ENCODE measurements around the gene MAML3.

MAML3 gene

DNA sequence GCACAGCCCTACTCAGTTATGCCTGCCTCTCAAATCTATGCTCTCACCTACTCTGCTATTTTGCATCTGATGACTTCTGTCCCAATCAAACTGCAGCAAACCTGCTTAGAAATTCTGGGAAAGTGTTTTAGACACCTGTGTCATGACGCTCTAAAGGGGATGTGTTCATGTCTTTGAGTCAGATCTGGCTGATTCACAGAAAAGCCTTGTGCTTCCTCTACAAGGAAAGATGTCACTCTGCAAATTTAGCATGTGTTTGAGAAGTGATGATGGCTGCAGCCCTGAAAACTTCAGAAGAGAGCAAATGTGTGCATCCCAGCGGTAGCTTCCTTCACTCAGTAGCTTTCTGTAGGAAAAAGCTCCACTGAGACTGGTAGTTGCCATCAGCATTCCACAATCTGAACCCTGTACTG lies 253.0 kb downstream of the MAML3 start:
- no peak for DNase-seq (ENCODE audit: low spot score)

DNA sequence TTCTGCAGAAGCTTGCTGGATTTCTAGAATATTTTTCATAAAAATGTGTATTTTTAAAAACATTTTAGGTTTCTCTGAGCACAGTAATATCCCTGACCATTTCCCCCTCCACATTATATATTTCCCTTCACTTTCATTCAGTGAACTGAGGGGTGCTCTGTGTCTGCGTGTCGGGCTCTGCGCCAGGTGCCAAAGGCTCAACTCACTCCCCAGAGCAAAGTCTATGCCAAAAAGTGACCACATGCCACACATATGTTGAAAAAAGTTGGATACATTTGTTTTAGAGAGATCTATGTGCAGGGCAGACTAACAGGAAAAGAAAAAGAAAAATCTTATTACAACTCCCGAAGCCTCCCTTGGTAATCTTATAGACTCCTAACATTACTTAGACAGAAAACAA lies 254.6 kb downstream of the MAML3 start:
- DNase-seq (ENCODE audit: low spot score) = no peak

DNA sequence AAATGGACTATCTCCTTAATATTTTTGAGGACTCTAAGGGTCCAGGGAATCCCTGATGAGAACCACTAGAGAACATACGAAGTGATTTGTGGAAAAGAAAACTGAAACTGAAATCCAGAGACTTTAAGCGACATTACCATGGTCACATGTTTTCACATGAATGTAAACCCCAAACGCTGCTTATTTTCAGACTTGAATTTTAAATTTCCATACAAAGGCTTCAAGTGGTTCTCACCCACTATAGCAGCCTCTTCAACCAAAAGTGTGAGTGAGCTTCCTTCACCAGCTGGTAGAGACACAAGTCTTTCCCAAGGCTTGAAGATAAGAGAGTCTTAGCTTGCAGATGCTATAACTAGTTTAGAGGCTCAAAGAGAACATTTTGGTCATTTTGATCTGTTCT lies 255.7 kb downstream of the MAML3 start:
- no peak for DNase-seq (ENCODE audit: low spot score)

DNA sequence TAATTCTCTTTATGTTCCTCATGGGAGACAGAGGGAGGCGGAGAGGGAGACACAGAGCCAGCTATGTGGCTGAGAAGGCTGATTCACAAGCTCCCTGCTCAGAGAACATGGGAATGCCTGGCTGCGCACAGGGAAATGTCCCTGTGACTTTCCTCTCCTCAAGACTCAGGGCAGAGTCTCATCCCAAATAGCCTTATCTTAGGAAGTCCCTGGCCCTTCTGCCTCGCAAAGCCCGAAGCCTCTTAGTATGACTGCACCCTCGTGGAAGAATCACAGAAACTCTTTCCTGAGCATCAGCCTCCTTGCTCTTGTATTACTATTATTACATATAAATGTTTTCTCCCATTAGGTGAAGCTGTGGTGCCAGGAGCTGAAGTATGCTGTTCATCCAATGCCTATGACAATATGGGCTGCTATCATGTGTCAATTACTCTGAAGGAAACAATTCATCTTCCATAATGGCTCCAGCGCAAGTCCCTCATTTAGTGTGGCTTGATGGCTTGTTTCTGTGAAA lies 257.8 kb downstream of the MAML3 start:
- no peak for DNase-seq (ENCODE audit: low spot score)

DNA sequence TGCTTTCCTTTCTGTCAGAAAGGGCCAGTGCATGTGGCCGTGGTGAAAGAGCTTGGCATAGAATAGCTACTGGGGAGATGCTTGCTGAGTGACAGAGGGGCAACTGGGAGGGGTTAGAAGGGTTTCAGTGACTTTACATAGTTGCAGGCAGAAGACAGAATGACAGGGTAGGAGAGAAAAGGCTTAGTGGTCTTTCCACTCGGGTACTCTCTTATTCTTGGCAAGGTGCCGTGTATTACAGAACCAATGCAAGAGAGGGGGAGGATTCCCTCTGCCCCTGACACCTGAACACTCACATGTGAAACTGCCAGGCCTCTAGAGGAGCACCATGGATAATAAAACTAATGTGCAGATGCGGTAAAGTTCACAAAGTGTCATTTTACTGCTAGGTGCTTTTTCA lies 260.2 kb downstream of the MAML3 start:
- DNase-seq (ENCODE audit: low spot score) = no peak

DNA sequence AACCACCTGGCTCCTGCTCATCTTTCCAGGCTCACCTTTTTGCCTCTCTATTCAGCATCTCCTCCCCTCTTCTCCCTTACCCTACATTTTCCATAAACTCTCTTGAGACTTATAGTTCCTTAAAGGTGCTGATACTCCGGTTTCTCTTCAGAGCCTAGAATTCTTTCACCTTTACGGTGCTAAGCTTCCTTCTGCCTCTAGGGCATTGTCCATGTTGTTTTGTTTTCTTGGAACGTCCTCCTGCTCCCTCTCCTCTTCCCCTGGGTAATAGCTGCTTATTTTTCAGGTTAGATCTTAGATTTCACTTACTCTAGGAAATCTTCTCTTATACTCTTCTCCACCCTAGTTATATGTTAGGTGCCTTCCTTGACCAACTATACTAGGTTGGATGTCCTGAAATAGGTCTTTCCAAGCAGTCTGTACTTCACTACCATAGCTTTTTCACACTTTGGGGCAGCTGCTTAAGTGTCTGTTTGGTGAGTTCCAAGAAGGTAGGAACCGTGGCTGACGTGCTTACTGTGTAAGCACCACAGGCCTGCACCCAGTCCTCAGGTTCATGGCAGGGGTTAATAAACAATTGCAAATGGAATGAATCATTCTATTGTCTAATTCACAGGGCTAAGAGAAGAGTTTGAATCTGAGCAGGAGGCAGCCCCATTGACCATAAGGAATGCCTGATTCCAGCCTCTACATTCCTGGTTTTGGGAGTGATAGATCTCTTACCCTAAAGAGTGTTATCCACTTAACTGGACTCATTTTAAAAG lies 260.8 kb downstream of the MAML3 start:
- no peak for DNase-seq (ENCODE audit: low spot score)

DNA sequence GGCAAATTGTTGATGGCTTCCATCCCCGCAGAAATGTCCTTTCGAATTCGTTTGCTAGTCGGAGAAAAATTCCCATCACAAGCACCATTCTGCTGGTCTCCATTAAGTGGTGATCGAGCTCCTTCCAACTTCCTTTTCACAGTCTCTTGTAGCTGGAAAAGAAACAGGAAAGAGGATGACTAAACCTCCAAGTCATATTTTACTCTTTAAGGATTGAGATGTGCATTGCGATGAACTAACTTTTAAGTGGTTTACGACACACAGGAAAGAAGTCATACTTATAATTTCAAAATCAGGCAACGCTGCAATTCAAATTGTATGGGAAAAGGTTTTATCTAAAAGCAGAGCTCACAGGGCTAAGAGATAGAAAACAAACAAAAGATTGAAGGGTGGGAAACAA lies 263.2 kb downstream of the MAML3 start:
- DNase-seq (ENCODE audit: low spot score) = no peak

DNA sequence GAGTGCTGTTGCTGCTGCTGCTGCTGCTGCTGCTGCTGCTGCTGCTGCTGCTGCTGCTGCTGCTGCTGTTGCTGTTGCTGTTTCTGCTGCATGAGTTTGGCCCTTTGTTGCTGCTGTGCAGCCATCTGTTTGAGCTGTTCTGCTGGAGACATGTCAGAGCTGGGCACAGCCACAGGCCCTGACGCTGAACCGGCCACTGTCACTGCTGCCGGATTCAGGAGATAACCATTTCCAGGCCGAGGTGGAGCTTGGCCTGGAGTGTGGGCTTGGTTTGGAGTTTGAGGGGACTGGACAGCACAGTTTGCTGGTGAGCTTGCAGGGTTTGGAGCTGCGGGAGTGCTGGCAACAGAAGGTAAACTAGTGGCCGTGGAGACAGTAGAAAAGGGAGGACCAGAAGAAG lies 264.1 kb downstream of the MAML3 start:
- no peak for DNase-seq (ENCODE audit: low spot score)

DNA sequence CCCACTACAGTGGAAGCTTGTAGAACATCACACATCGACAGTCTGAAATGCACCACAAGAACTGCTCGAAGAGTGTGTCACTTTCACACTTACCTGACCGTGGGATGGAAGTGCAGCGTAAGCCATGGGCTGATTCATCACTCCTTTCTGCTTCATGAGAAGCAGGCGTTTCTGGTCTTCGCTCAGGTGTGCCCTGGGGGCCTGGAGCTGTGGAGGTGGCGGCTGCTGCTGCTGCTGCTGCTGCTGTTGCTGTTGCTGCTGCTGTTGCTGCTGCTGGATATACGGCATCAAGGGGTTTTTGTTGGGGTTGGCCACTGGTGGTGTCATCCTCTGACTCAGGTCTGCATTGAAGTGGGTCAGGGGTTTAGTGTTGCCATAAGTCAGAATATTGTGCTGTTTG lies 264.7 kb downstream of the MAML3 start:
- no peak for DNase-seq (ENCODE audit: low spot score)

DNA sequence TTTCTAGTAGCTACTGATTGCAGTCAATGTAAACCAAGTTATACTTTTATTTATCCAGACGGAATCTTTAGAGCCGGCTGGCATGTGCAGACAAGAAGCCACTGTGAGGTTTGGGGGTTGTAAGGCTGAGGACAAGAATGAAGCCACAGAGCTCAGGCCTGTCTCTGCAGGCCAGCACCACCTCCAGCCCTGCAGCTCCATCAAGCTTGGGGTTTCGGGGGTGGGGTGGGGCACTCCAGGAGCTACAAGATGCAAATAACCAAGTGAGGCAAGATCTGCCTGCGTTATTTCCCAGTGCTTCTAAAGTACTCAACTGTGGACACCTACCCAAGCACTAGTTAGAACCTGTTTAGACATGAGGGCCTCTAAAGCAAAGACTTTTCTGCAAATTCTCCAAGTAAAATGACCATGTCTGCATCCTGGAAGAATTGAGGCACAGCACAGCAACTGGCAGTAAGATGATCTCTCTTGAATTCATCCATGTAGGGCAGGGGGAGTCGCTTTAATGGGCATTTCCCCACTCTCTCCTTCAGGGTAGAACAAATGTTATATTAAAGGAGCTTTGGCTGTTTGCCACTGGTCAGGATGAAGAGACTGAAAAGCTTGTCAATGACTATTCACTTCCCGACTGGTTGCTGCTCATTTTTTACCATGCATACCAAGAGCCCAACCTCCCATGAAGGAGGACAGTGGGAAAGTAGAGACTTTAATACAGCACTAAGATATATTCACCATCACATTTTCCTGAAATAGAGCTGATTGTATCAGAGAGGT lies 265.8 kb downstream of the MAML3 start:
- no peak for DNase-seq (ENCODE audit: low spot score)

DNA sequence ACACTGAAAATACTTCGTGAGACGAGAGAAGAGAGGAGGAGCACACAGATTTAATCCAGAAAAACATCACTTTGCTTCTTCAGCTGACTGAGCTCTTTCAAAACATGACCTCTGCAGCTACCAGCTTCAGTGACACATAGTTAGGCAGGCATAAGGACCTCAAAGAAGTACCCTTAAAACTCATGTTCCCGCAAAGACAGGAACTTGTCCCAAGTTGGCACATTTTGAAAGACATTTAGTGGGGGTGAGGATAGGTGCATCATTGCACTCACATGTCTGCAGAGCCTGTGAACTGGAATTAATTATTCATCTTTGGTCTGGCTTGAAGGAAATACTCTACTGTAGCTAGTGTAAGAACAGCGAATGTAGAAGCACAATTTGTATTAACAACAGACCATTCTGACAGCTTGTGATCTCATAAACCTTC lies 266.6 kb downstream of the MAML3 start:
- no peak for DNase-seq (ENCODE audit: low spot score)

DNA sequence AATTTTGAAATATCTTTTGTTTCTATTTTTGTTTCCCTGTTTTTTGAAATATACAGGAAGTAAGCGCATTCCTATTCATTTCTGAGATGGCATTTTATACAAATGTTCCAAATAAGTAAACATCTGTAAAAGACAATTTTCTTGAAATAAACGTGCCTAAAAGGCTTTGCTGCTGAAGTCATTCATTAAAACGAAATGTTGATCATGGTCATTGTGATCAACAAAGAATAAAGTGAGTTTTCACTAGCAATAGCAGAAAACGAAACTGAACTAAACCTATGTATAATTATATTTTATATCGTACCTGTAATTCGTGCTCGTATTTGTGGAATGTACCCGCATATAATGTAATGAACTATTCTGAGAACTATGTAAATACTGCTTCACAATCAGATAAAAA lies 267.2 kb downstream of the MAML3 start:
- DNase-seq (ENCODE audit: low spot score) = no peak

DNA sequence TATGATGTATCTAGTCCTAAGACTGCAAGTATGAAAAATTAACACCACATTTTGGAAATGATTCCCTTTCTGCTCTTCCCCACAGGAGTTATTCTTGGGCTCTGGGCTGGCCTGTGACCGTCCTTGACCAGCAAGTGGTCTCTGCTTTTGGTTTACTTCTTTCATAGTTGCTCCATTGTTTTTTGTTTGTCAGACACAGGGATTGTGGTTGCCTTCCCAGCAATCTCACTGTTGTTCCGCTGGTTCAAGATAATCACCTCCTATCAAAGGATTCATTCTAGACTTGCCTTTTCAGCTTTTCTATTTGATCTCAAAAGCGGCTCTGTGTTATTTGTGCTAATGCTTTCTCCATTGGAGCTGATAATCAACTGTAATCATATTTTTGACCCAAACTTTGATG lies 269.5 kb downstream of the MAML3 start:
- DNase-seq (ENCODE audit: low spot score) = peak; percentile 93

DNA sequence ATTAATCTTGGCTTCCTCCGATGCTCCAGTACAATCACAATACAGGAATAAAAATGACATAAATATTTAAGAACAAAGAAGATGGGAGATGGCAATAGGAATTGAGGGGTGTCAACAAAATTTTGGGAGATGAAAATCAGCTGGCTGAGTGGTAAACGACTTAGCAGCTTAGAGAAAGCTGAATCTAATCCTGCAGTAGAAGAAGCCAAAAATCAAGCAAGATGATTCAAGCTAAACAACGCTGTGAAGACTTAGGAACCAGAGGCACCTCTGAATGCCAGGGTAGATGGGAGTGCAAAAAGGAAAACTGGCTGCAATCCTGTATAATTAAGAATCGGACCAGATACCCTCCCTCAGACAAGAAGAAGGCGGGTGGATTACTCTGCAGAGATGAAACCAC lies 273.1 kb downstream of the MAML3 start:
- DNase-seq (ENCODE audit: low spot score) = no peak

DNA sequence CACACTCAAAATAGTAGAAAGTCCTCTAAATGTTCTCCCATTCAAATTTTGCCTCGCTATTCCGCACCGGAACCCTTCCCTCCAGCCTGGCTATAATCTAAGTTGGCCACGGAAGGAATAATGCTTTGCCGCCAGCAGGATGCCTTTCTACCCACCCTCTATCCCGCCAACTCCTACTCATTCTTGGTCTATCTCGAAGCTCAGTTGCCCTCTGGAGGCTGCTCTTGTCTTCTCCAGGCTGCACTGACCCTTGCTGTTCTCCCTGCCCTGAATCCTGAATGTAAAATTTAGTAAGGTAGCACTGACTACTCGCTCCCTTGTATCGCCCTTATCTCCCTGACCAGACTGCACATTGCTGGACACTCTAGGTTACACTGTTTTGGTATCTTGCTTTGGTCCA lies 275.9 kb downstream of the MAML3 start:
- DNase-seq (ENCODE audit: low spot score) = no peak

DNA sequence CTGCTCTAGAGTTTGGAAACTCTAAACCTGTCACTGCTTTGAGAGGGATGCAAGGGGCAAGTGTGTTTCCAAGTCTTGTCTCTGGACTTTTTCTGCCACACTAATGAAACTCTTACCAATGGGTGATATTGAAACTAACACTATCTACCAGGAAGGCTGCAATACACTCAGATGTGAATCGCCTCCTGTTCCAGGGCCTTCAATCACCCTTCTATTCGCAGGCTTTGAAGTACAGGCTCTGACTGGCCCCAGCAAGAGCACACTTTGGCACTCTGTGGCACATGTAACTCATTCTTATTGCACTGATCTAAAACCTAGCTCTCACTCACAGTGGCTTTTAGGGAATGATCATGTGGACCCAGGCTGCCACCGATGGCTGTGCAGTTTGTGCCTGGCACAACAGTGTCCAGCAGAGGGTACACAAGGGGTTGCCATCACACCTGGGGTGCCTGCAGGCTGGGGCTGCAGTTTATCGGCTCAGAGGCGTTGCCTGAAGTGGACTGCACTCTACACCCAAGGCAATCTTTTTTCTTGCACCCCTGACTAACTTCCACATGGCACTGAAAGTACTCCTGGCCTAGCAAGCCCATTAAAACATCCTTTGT lies 277.5 kb downstream of the MAML3 start:
- no peak for DNase-seq (ENCODE audit: low spot score)

DNA sequence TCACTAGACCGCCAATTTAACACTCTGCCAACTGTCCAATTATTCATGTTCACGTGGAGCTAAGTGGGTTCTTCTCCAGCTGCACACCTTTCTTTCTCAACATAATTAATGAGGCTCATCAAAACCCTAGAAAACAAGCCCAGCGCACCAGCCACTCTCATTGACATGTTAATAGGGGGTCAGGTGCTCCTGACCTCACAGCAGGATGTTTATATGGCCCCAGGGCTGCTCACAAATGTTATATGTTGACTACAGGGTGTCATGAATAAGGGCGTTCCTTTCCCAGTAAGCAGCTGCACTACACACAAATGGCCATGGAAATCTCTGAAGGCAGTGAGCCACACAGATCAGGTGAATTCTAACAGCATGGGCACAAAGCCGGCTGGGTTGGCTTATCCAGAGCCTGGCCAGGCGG lies 278.6 kb downstream of the MAML3 start:
- no peak for DNase-seq (ENCODE audit: low spot score)

DNA sequence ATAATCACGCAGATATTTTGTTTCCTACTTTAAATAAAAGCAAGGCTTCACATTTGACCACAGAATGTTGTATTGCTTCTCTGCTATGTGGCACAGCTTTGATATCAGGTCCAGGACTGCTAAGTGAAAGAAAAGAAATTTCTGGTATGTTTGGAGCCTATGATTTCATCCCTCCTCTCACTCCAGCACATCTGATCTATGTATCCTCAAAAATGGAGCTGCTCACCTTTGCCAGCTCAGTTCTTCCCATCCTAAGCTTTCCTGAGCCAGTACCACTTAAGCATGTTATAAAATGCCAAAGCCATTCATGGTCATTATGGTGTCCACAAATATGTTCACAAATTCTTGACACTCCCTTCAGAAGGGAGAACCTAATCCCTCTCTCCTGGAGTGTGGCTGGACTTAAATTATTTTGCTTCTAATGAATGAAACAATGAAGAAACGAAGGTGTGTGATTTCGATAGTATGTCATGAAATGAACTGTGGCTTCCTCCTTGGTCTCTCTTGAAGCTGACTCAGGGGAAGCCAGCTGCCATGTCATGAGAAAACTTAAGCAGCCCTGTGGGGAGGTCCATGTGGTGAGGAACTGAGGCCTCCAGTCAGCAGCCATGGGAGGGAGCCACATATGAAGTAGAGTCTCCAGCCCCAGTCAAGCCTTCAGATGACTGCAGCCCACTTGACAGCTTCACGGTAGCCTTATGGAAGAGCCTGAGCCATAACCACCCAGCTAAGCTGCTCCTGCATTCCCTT lies 280.7 kb downstream of the MAML3 start:
- DNase-seq (ENCODE audit: low spot score) = no peak

DNA sequence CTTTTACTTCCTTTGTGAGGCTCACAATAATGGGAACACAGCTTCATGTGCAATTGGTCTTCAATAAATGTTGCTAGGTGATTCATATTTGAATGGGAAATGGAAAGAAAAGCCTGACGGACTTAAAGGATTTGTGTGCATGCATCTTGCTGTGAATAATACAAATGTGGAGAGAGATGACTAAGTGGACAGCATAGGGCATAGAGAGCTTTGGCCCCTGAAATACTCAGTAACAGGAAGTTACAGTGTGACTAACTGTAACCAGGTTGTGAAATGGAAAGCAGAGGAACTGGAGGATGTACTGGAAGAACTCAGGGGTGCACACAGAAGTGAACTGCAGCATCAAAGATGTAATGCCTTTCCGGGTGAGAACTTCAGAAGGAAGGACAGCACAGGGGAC lies 281.7 kb downstream of the MAML3 start:
- DNase-seq (ENCODE audit: low spot score) = no peak

DNA sequence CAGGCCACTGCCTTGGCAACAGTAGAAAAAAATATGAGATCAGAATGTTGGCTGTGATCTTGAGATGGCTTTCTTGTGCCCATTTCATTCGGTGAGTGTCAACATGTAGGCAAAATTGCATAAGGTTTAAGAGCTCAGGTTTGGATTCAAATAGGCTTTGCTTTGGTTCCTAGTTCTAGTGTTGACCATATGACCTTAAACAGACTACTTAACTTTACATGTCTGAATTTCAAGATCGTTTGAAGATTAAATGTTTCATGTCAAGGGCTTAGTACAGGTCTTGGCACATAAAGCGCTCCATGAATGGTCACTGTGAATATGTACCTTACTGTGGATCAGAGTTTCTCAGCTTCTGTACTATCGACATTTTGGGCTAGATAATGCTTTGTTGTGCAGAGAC lies 284.2 kb downstream of the MAML3 start:
- no peak for DNase-seq (ENCODE audit: low spot score)

DNA sequence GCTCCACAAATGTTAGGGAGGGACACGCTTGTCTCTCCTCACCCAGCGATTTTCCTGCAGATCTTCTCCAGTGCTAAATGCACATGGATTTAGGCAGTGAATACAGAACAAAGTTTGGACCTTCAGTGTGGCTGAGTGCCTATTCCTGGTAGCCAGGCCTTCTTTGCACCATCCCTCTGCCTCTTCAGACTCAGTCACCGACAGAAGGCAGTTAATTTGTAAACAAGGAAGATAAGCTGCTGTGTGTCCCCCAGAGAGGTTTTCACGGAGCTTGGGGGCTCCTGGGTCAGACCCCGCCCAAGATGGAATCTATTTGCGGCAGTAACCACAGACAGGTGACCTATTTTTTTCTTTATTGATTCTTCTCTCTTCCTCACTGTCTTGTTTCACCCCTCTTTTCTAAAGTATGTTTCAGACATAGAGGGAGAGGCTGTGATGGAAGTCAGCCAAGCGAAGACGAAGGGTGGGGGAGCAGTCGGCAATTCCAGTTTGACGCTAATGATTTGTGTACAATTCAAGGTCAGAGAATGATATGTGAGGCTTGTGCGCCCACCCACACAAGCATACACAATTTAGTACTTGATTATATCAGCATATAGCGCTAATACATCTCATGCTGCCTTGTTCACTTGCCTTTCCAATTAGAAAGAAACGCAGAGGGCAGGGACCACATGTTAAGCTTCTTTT lies 287.6 kb downstream of the MAML3 start:
- no peak for DNase-seq (ENCODE audit: low spot score)

DNA sequence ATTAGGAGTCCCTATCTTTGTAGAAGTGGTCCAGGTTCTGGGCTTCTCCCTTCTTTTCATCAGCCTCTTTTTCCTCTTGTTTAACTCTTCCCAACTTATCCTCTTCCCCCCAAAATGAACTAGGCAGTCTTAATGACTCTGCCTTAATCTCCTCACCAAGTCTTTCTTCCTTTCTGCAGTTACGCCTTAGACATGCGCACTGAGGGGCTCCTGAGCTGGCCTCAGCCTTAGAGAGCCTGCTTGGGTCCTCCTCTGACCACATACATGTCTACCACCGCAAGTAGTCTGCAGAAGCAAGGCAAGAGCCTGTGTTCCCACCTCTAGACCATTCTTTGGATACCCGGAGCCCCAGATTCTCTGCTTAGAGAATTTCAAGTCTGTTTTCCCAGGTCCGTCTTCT lies 288.4 kb downstream of the MAML3 start:
- no peak for DNase-seq (ENCODE audit: low spot score)

Data from COLO829 (cell line).